Stomach (tissue), 9 donors: ENCODE results near the gene SPSB4. TPM values are rescaled to one million over a fixed set of nuclear protein-coding genes. Genes with fewer than 3 reads are reported as not detected.

ENCODE experiments used
- DNase-seq, 2 donors: peaks; one replicate each; pipeline versions ENCODE4 v3.0.0 to v3.0.0-alpha.2; 2013 to 2019
- H3K27ac ChIP-seq, 5 donors: fragments of 200-600 bp in 4 of 5; sonication (generic) in 4 of 5; one replicate each; pipeline ENCODE4 v1.5.1; 2013 to 2019; ENCODE audit warnings: mild to moderate bottlenecking in 1 of 5, moderate library complexity in 1 of 5
- H3K27me3 ChIP-seq, 3 donors: fragments of 200-600 bp; sonication (generic); one replicate each; pipeline ENCODE4 v1.5.1; 2017 to 2019; ENCODE audit warnings: mixed run types in 1 of 3
- H3K36me3 ChIP-seq, 4 donors: fragments of 200-600 bp; sonication (generic); 1 replicate in 3 of 4; 2 replicates in 1 of 4; pipeline ENCODE4 v1.5.1; 2016 to 2019
- H3K4me1 ChIP-seq, 4 donors: fragments of 200-600 bp; sonication (generic); one replicate each; pipeline ENCODE4 v1.5.1; 2016 to 2019
- H3K4me3 ChIP-seq, 4 donors: fragments of 200-600 bp; sonication (generic) in 3 of 4; one replicate each; pipeline ENCODE4 v1.5.1; 2016 to 2019; ENCODE audit warnings: mild to moderate bottlenecking in 1 of 4
- H3K9me3 ChIP-seq, 4 donors: fragments of 200-600 bp; sonication (generic); one replicate each; pipeline ENCODE4 v1.5.1; 2016 to 2019
- CTCF ChIP-seq, 7 experiments: fragments of 450-650 bp in 4 of 7; fragments of 200-600 bp in 3 of 7; sonication (generic) in 3 of 7; IDR thresholded peaks; one replicate each; pipeline ENCODE4 v1.5.1; 2016 to 2019; ENCODE audit warnings: antibody characterized with exemption in 7 of 7, control low read depth in 2 of 7, mild to moderate bottlenecking in 1 of 7
- EP300 ChIP-seq: sonication (generic); formaldehyde crosslinking; IDR thresholded peaks from one replicate; pipeline ENCODE4 v1.6.1; 2017; ENCODE audit warnings: antibody characterized with exemption
- POLR2A ChIP-seq, 4 donors: fragments of 450-650 bp; IDR thresholded peaks; one replicate each; pipeline ENCODE4 v1.6.1; 2016; ENCODE audit warnings: antibody characterized with exemption in 4 of 4, control low read depth in 2 of 4, mild to moderate bottlenecking in 1 of 4, moderate library complexity in 1 of 4
- POLR2AphosphoS5 ChIP-seq, 3 donors: sonication (generic); formaldehyde crosslinking; IDR thresholded peaks; one replicate each; pipeline ENCODE4 v1.6.1; 2016; ENCODE audit warnings: antibody characterized with exemption in 3 of 3
- WGBS, 5 donors: extraction: QIAGEN DNeasy Blood & Tissue Kit in 3 of 5; methylation state at CpG; one replicate each; pipeline versions ENCODE4 v1.1.5 to v1.1.7; 2013 to 2018; 5-methylcytosine and 5-hydroxymethylcytosine counted together
- intact Hi-C: fragments of 100-400 bp; cut with DNase I; formaldehyde crosslinking; loops from one replicate; pipeline ENCODE4 v1.15.1; 2023; ENCODE audit warnings: low total_unique reads
- polyA plus RNA-seq, 3 donors: library from polyadenylated mRNA; stranded (reverse); fragments of 200-250 nt; gene quantifications; one replicate each; pipeline ENCODE4 v1.2.3, GENCODE V29; 2013
- total RNA-seq, 5 donors: library from RNA; depleted of rRNA; stranded (reverse); fragments of >200 nt; gene quantifications; one replicate each; pipeline versions ENCODE4 v1.1.0 to v1.2.3, GENCODE V29; 2014 to 2016
- donor health status: healthy with polysubstance abuse.
- donor health status: Bipolar disorder and iron deficiency.
- donor health status: healthy.

Gene SPSB4
- total and polyA plus RNA-seq, 8 donors = 0.05 to 2.4 (median 1.8) TPM; not detected in 5

GRCh38 chr3:141020143-141020830 lies 30.9 kb upstream of the SPSB4 start:
- no peak overlapping the region for H3K27ac ChIP-seq
- intact Hi-C loops = no loop called here
- H3K4me1 ChIP-seq = no peaks in the 10 kb centered on the region
- 77 to 89% (median 88%) methylated on average over 5 of the region's 5 CpGs for WGBS, 5 donors
- no peak overlapping the region for H3K4me3 ChIP-seq
- no peak for TF ChIP-seq POLR2A (IDR thresholded peaks at IDR 0.05)
- TF ChIP-seq POLR2AphosphoS5 (IDR thresholded peaks at IDR 0.05) = no peak
- no peak for TF ChIP-seq CTCF (IDR thresholded peaks at IDR 0.05)
- no peak for TF ChIP-seq EP300
- H3K9me3 ChIP-seq = no peaks in the 10 kb centered on the region
- no peaks in the 10 kb centered on the region for H3K27me3 ChIP-seq
- no peak for DNase-seq
- no peaks in the 10 kb centered on the region for H3K36me3 ChIP-seq

- Histone ChIP-seq H3K4me1 (no peaks in the 10 kb centered on the region), H3K4me3 (no peak overlapping the region), H3K27me3 (no peaks in the 10 kb centered on the region), H3K9me3 (no peaks in the 10 kb centered on the region), H3K36me3 (no peaks in the 10 kb centered on the region), H3K27ac (no peak overlapping the region)
- WGBS, 5 donors = 94 to 98% (median 97%) methylated on average over 4 of the region's 4 CpGs
- no peak for TF ChIP-seq EP300
- no peak for TF ChIP-seq POLR2AphosphoS5 (IDR thresholded peaks at IDR 0.05)
- TF ChIP-seq POLR2A (IDR thresholded peaks at IDR 0.05) = no peak
- no peak for TF ChIP-seq CTCF (IDR thresholded peaks at IDR 0.05)
- no peak for DNase-seq
- intact Hi-C loops = no loop called here
Measured at GRCh38 chr3:141021261-141021660, 29.9 kb upstream of the SPSB4 start.

GRCh38 chr3:141030296-141030695 lies 20.9 kb upstream of the SPSB4 start:
- Histone ChIP-seq H3K4me1 (no peaks in the 10 kb centered on the region), H3K27me3 (no peaks in the 10 kb centered on the region), H3K27ac (no peak overlapping the region), H3K9me3 (no peaks in the 10 kb centered on the region), H3K36me3 (no peaks in the 10 kb centered on the region), H3K4me3 (no peak overlapping the region)
- no peak for DNase-seq
- no peak for TF ChIP-seq POLR2A (IDR thresholded peaks at IDR 0.05)
- no peak for TF ChIP-seq POLR2AphosphoS5 (IDR thresholded peaks at IDR 0.05)
- TF ChIP-seq EP300 = no peak
- TF ChIP-seq CTCF (IDR thresholded peaks at IDR 0.05) = no peak
- 89 to 95% (median 93%) methylated on average over 13 to 22 of the region's 22 CpGs for WGBS, 5 donors
- intact Hi-C loops = no loop called here

GRCh38 chr3:141039589-141039988 lies 11.6 kb upstream of the SPSB4 start:
- 29 to 48% (median 36%) methylated on average over 5 of the region's 5 CpGs for WGBS, 5 donors
- peak in 1 of 2 donors; percentile 44 for DNase-seq
- no peak overlapping the region for H3K27ac ChIP-seq
- no peaks in the 10 kb centered on the region for H3K9me3 ChIP-seq
- H3K4me1 ChIP-seq = no peaks in the 10 kb centered on the region
- no peak overlapping the region for H3K4me3 ChIP-seq
- H3K27me3 ChIP-seq = peaks cover 0 to 15% (median 0%) of the 10 kb centered on the region in 3 donors
- intact Hi-C loops = no loop called here
- H3K36me3 ChIP-seq = no peaks in the 10 kb centered on the region
- no peak for TF ChIP-seq POLR2A (IDR thresholded peaks at IDR 0.05)
- no peak for TF ChIP-seq POLR2AphosphoS5 (IDR thresholded peaks at IDR 0.05)
- no peak for TF ChIP-seq CTCF (IDR thresholded peaks at IDR 0.05)
- TF ChIP-seq EP300 = no peak
